Heart left ventricle (tissue), 16 donors: Measurements from ENCODE around the gene RNF40. TPM values are rescaled to one million over a fixed set of nuclear protein-coding genes. Genes with fewer than 3 reads are reported as not detected.

Experiments used
- ATAC-seq, 4 donors: fragments of 200-7000 bp; cut with Tn5 transposase; one replicate each; pipeline ENCODE4 v1.9.1; 2020 to 2022; ENCODE audit warnings: moderate library complexity in 4 of 4, mild to moderate bottlenecking in 3 of 4, moderate number of reproducible peaks in 1 of 4
- DNase-seq, 5 donors: peaks; one replicate each; pipeline ENCODE4 v3.0.0-alpha.2; 2020
- H3K27ac ChIP-seq, 12 donors: fragments of 200-600 bp; sonication (generic) in 4 of 12; one replicate each; pipeline versions ENCODE4 v1.5.0 to v1.8.0; 2016 to 2022; ENCODE audit warnings: mild to moderate bottlenecking in 2 of 12
- H3K27me3 ChIP-seq, 9 donors: fragments of 200-600 bp; sonication (generic) in 2 of 9; one replicate each; pipeline versions ENCODE4 v1.5.1 to v1.8.0; 2016 to 2022; ENCODE audit warnings: mild to moderate bottlenecking in 3 of 9
- H3K36me3 ChIP-seq, 9 donors: fragments of 200-600 bp; sonication (generic) in 2 of 9; one replicate each; pipeline versions ENCODE4 v1.5.0 to v1.8.0; 2018 to 2022; ENCODE audit warnings: mild to moderate bottlenecking in 2 of 9
- H3K4me1 ChIP-seq, 12 donors: fragments of 200-600 bp; sonication (generic) in 4 of 12; one replicate each; pipeline versions ENCODE4 v1.5.0 to v1.8.0; 2016 to 2022; ENCODE audit warnings: mild to moderate bottlenecking in 3 of 12
- H3K4me3 ChIP-seq, 12 donors: fragments of 200-600 bp; sonication (generic) in 4 of 12; one replicate each; pipeline versions ENCODE4 v1.5.0 to v1.8.0; 2017 to 2022; ENCODE audit warnings: mild to moderate bottlenecking in 9 of 12, moderate library complexity in 4 of 12
- H3K9me3 ChIP-seq, 12 donors: fragments of 200-600 bp; sonication (generic) in 4 of 12; one replicate each; pipeline versions ENCODE4 v1.5.0 to v1.8.0; 2016 to 2022; ENCODE audit warnings: mild to moderate bottlenecking in 1 of 12
- CTCF ChIP-seq, 12 donors: fragments of 200-600 bp; sonication (generic) in 4 of 12; IDR thresholded peaks; one replicate each; pipeline versions ENCODE4 v1.5.0 to v1.8.0; 2018 to 2022; ENCODE audit warnings: antibody characterized with exemption in 12 of 12, mild to moderate bottlenecking in 5 of 12
- POLR2A ChIP-seq, 2 donors: fragments of 450-650 bp; IDR thresholded peaks; one replicate each; pipeline ENCODE4 v1.6.1; 2017; ENCODE audit warnings: antibody characterized with exemption in 2 of 2, mild to moderate bottlenecking in 2 of 2, moderate library complexity in 2 of 2
- WGBS, 4 donors: extraction: QIAGEN DNeasy Blood & Tissue Kit in 2 of 4; methylation state at CpG; one replicate each; pipeline versions ENCODE4 v1.1.5 to v1.1.7; 2013 to 2018; 5-methylcytosine and 5-hydroxymethylcytosine counted together
- intact Hi-C, 10 donors: fragments of 100-400 bp; cut with DNase I; formaldehyde crosslinking; loops; one replicate each; pipeline versions ENCODE4 v1.11.1 to v1.14.2; 2022
- polyA plus RNA-seq, 2 donors: library from polyadenylated mRNA; stranded (reverse); fragments of 200-250 nt; gene quantifications; one replicate each; pipeline ENCODE4 v1.2.3, GENCODE V29; 2013
- total RNA-seq, 9 donors: library from RNA; depleted of rRNA in 2 of 9; stranded (reverse); fragments of >200 nt in 2 of 9; fragmentation: NEBNext Ultra II Directional in 3 of 9; extraction: Animal tissue kit (Norgen Biotek cat#: 25700) in 3 of 9; gene quantifications; one replicate each; pipeline versions ENCODE4 v1.1.0 to v1.2.4, GENCODE V29; 2016 to 2023
- donor health status: ischemic (EF 13 %, LVEDD 7.1; RV severe dilation, severe dysfunction).
- donor health status: healthy with polysubstance abuse.
- donor health status: DM: no; HTN: yes; CAD: no.
- donor health status: DM: no; HTN: no; CAD: no.
- donor health status: ischemic (EF 25% LVEDD 6.9; RV normal size, moderate dysfunction).
- donor health status: ischemic (EF 25% LVEDD 5.7; RV mildly dilated, moderate dysfunction).
- donor health status: healthy.
- donor health status: DM: yes; HTN: yes; CAD: no.
- donor health status: ischemic (EF 35%, LVEDD 5.7; RV mildly dilated, moderate dysfunction).
- donor health status: nonischemic (EF 11% LVEDD 7.7; RV severe dilation, severe dysfunction).
- donor health status: DM: yes; HTN: yes; CAD: no.
- donor health status: PGD.
- donor health status: ischemic (EF 29% LVEDD 5.4; RV normal size, mild dysfunction).
- donor health status: nonischemic (EF 23%, LVEDD 6.1; RV moderate dilation, normal function).

Gene RNF40
- total and polyA plus RNA-seq, 11 donors = 29.3 to 66.9 (median 50.3) TPM

DNA sequence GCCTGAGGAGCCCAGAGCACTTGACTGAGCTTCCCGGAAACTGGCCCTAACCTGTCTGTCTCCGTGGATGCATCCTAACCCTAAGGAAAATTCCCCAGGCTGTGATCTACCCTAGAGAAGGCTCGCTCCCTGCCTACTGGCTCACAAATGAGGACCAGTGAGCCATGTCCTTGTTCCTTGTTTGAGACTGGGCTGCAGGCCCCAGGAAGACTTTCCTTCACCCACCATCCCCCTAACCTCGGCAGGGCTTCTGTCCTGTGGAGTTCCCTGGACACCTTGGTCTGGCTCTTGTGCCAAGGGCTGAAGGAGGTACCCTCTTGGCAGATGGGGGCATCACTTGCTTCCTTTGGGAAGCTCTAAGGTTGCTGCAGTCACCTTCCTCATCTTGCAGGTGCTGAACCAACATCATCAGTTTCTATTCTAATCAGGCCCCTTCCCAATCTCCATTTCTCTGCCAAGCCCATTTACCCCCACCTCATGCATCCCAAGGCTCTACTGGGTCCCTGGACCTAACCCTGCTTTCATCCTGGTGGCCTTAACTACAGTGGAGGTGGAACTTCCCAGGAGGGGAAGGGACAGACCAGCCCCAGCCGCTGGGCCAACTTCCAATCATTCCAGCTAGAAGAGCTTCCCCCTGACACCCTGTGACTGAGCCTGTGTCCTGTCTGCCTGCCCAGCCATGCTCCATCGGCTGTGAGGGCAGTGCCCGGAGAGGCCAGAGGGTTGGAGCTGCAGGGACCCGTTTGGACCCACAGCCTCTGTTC lies 12.4 kb downstream of the RNF40 start:
- DNase-seq (peak in 2 of 5 donors; percentile 57 to 62), ATAC-seq (peak; percentile 24 to 69 (median 38))

GRCh38 chr16:30775131-30775391 lies 12.9 kb downstream of the RNF40 start:
- H3K27me3 ChIP-seq = no peaks in the 10 kb centered on the region
- peaks cover 0 to 41% (median 23%) of the 10 kb centered on the region in 12 donors for H3K4me1 ChIP-seq
- ATAC-seq = no peak
- H3K4me3 ChIP-seq = peak overlapping the region; percentile 61 to 93 (median 78)
- peaks cover 3 to 47% (median 43%) of the 10 kb centered on the region in 9 donors for H3K36me3 ChIP-seq
- H3K9me3 ChIP-seq = no peaks in the 10 kb centered on the region
- H3K27ac ChIP-seq = peak overlapping the region; percentile 67 to 99 (median 92)
- DNase-seq = no peak
- 5 to 40% (median 6%) methylated on average over 1 to 15 of the region's 15 CpGs for WGBS, 4 donors
- TF ChIP-seq CTCF (IDR thresholded peaks at IDR 0.05) (no peak), POLR2A (IDR thresholded peaks at IDR 0.05) (no peak)
- intact Hi-C loops = loop anchor here in 1 of 10 donors (1.0 to 5.0 kb wide), 2 partner anchors 37 to 147 kb away; no protein-coding TSS in a partner anchor

More for the DNA sequence above, 12.4 kb downstream of the RNF40 start:
- 42 to 63% (median 48%) methylated on average over 7 to 8 of the region's 8 CpGs for WGBS, 4 donors
- H3K9me3 ChIP-seq = no peaks in the 10 kb centered on the region
- intact Hi-C loops = loop anchor here in 2 of 10 donors (1.0 to 5.0 kb wide), 3 partner anchors 33 to 148 kb away; no protein-coding TSS in a partner anchor
- H3K4me3 ChIP-seq = peak overlapping the region; percentile 61 to 93 (median 78)
- H3K27me3 ChIP-seq = no peaks in the 10 kb centered on the region
- TF ChIP-seq POLR2A (IDR thresholded peaks at IDR 0.05) = no peak
- TF ChIP-seq CTCF (IDR thresholded peaks at IDR 0.05) = no peak
- peaks cover 3 to 52% (median 48%) of the 10 kb centered on the region in 9 donors for H3K36me3 ChIP-seq
- H3K4me1 ChIP-seq = peaks cover 0 to 41% (median 23%) of the 10 kb centered on the region in 12 donors
- H3K27ac ChIP-seq = peak overlapping the region; percentile 67 to 99 (median 92)

GRCh38 chr16:30775392-30776188 lies 13.5 kb downstream of the RNF40 start:
- intact Hi-C loops = loop anchor here in 1 of 10 donors (1.0 to 5.0 kb wide), 2 partner anchors 37 to 147 kb away; no protein-coding TSS in a partner anchor
- ATAC-seq (peak; percentile 78 to 89 (median 86)), DNase-seq (peak; percentile 87 to 92 (median 89))
- peak in 1 of 2 donors; percentile 55 for TF ChIP-seq POLR2A (IDR thresholded peaks at IDR 0.05)
- peak in 1 of 12 donors; percentile 6 for TF ChIP-seq CTCF (IDR thresholded peaks at IDR 0.05)
- WGBS, 4 donors = 0 to 3% (median 1%) methylated on average over 13 to 81 of the region's 81 CpGs
- peaks cover 3 to 42% (median 38%) of the 10 kb centered on the region in 9 donors for H3K36me3 ChIP-seq
- H3K27me3 ChIP-seq = no peaks in the 10 kb centered on the region
- no peaks in the 10 kb centered on the region for H3K9me3 ChIP-seq
- peak overlapping the region; percentile 67 to 99 (median 92) for H3K27ac ChIP-seq
- peak overlapping the region; percentile 61 to 93 (median 78) for H3K4me3 ChIP-seq
- peaks cover 0 to 41% (median 23%) of the 10 kb centered on the region in 12 donors for H3K4me1 ChIP-seq
